K562 (cell line): ENCODE measurements around the gene NDUFV3. TPM values are rescaled to one million over a fixed set of nuclear protein-coding genes. Genes with fewer than 3 reads are reported as not detected.
A peak's percentile ranks its signal among the peaks of the same experiment; 100 is the strongest.

Experiments
- ATF3 ChIP-seq, 2 experiments: fragments of 450-650 bp in 1 of 2; sonication (generic) in 1 of 2; formaldehyde crosslinking in 1 of 2; IDR thresholded peaks in 1 of 2; conservative IDR thresholded peaks in 1 of 2; 2 replicates each; pipeline versions ENCODE4 v1.6.1 to v1.8.1; 2016 to 2023; ENCODE audit warnings: mild to moderate bottlenecking in 2 of 2, moderate library complexity in 2 of 2, inconsistent platforms in 1 of 2, missing genetic modification reagents in 1 of 2
- ATF4 ChIP-seq: fragments of 450-650 bp; formaldehyde crosslinking; IDR thresholded peaks from 2 replicates; pipeline ENCODE4 v1.4.0; 2022; ENCODE audit warnings: mild to moderate bottlenecking, moderate library complexity
- DMBX1 ChIP-seq: fragments of 250-450 bp; sonication (Bioruptor Pico); IDR thresholded peaks from 2 replicates; pipeline ENCODE4 v1.8.0; 2022; ENCODE audit warnings: inconsistent platforms, mild to moderate bottlenecking, moderate library complexity, borderline replicate concordance
- ETV6 ChIP-seq, 3 experiments: fragments of 150-350 bp in 1 of 3; sonication (generic) in 1 of 3; formaldehyde crosslinking in 1 of 3; IDR thresholded peaks; 2 replicates each; pipeline versions ENCODE4 v1.6.1 to v1.8.0; 2014 to 2022; ENCODE audit warnings: borderline replicate concordance in 2 of 3, low read depth in 2 of 3, antibody characterized with exemption in 1 of 3, low read length in 1 of 3, mild to moderate bottlenecking in 1 of 3, missing genetic modification reagents in 1 of 3
- FOXJ2 ChIP-seq: fragments of 200-800 bp; sonication (Bioruptor generic); IDR thresholded peaks from 2 replicates; pipeline ENCODE4 v1.6.1; 2016; ENCODE audit warnings: missing genetic modification characterization, missing compliant biosample characterization
- FOXP1 ChIP-seq: sonication (generic); formaldehyde crosslinking; IDR thresholded peaks from 2 replicates; pipeline ENCODE4 v1.8.0; 2022; ENCODE audit warnings: mild to moderate bottlenecking, missing genetic modification reagents
- HIVEP1 ChIP-seq: fragments of 250-450 bp; sonication (Bioruptor Pico); IDR thresholded peaks from 2 replicates; pipeline ENCODE4 v1.4.0; 2020; ENCODE audit warnings: mild to moderate bottlenecking
- ILK ChIP-seq: fragments of 450-650 bp; IDR thresholded peaks from 2 replicates; pipeline ENCODE4 v1.6.1; 2016; ENCODE audit warnings: missing genetic modification characterization, low read depth, mild to moderate bottlenecking, missing compliant biosample characterization, moderate library complexity, borderline replicate concordance
- MXD1 ChIP-seq: fragments of 250-450 bp; sonication (Bioruptor Pico); IDR thresholded peaks from 2 replicates; pipeline ENCODE4 v1.8.0; 2021; ENCODE audit warnings: borderline replicate concordance, mild to moderate bottlenecking, moderate library complexity; ENCODE audit not compliant: poor library complexity, severe bottlenecking
- NFE2L1 ChIP-seq: fragments of 450-650 bp; IDR thresholded peaks from 2 replicates; pipeline ENCODE4 v1.6.1; 2016; ENCODE audit warnings: missing genetic modification characterization, low read depth, mild to moderate bottlenecking, missing compliant biosample characterization, moderate library complexity, borderline replicate concordance
- NONO ChIP-seq, 2 experiments: fragments of 200-400 bp in 1 of 2; fragments of 450-650 bp in 1 of 2; formaldehyde crosslinking in 1 of 2; IDR thresholded peaks; 2 replicates each; pipeline ENCODE4 v1.6.1; 2017; ENCODE audit warnings: low read depth in 2 of 2, mild to moderate bottlenecking in 2 of 2, moderate library complexity in 2 of 2, low read length in 1 of 2
- NRF1 ChIP-seq, 2 experiments: fragments of 450-650 bp; IDR thresholded peaks in 1 of 2; conservative IDR thresholded peaks in 1 of 2; 2 replicates each; pipeline ENCODE4 v1.6.1; 2014; ENCODE audit warnings: mild to moderate bottlenecking in 2 of 2
- PHF8 ChIP-seq: fragments of 200-600 bp; sonication (generic); IDR thresholded peaks from 2 replicates; pipeline ENCODE4 v1.6.1; 2012; ENCODE audit warnings: mixed run types, mild to moderate bottlenecking, inconsistent platforms, low read length, moderate library complexity, borderline replicate concordance
- POLR2A ChIP-seq: fragments of 450-650 bp; conservative IDR thresholded peaks from 2 replicates; pipeline ENCODE4 v1.6.1; 2016
- PTBP1 ChIP-seq: fragments of 200-400 bp; formaldehyde crosslinking; IDR thresholded peaks from 2 replicates; pipeline ENCODE4 v1.6.1; 2017; ENCODE audit warnings: low read depth, low read length
- PTRF ChIP-seq: fragments of 450-650 bp; IDR thresholded peaks from 2 replicates; pipeline ENCODE4 v1.6.1; 2016; ENCODE audit warnings: mild to moderate bottlenecking, missing genetic modification characterization, missing compliant biosample characterization
- RB1 ChIP-seq: fragments of 450-650 bp; IDR thresholded peaks from 2 replicates; pipeline ENCODE4 v1.6.1; 2017; ENCODE audit warnings: low read depth, mild to moderate bottlenecking
- SETDB1 ChIP-seq: IDR thresholded peaks from one replicate; pipeline ENCODE4 v1.6.1; 2012; ENCODE audit warnings: low read length, control low read depth, inconsistent platforms
- STAT5B ChIP-seq: fragments of 250-450 bp; sonication (Bioruptor Pico); IDR thresholded peaks from 2 replicates; pipeline ENCODE4 v1.8.0; 2021; ENCODE audit warnings: mild to moderate bottlenecking, inconsistent platforms
- TEAD4 ChIP-seq, 2 experiments: sonication (generic) in 1 of 2; formaldehyde crosslinking in 1 of 2; IDR thresholded peaks; 2 replicates each; pipeline versions ENCODE4 v1.6.1 to v1.8.0; 2012 to 2022; ENCODE audit warnings: borderline replicate concordance in 1 of 2, inconsistent platforms in 1 of 2, low read length in 1 of 2, mild to moderate bottlenecking in 1 of 2, missing genetic modification reagents in 1 of 2
- TRIM28 ChIP-seq: fragments of 450-650 bp; IDR thresholded peaks from 2 replicates; pipeline ENCODE4 v1.6.1; 2017
- USF1 ChIP-seq: sonication (generic); formaldehyde crosslinking; IDR thresholded peaks from 2 replicates; pipeline ENCODE4 v1.9.0; 2022; ENCODE audit warnings: mild to moderate bottlenecking, missing genetic modification reagents
- ZFPM2 ChIP-seq: fragments of 250-450 bp; sonication (Bioruptor Pico); IDR thresholded peaks from 2 replicates; pipeline ENCODE4 v1.5.1; 2022; ENCODE audit warnings: mild to moderate bottlenecking
- ZFX ChIP-seq: sonication (generic); formaldehyde crosslinking; IDR thresholded peaks from 2 replicates; pipeline ENCODE4 v1.8.0; 2022; ENCODE audit warnings: mild to moderate bottlenecking, missing genetic modification reagents, moderate library complexity
- polyA plus RNA-seq, 8 experiments: library from polyadenylated mRNA; depleted of rRNA in 4 of 8; stranded (reverse) in 5 of 8; unstranded in 3 of 8; fragments of >200 nt; fragmentation: Nextera tagmentation in 2 of 8; fragmentation: Illumina TruSeq in 1 of 8; extraction: Ambion mirVana in 2 of 8; extraction: Trizol in 1 of 8; gene quantifications; 2 replicates each; pipeline versions ENCODE4 v1.2.1 to v1.2.3, GENCODE V29; 2011 to 2014; ENCODE audit warnings: inconsistent platforms in 1 of 8, missing spikeins in 1 of 8
- total RNA-seq, 7 experiments: library from RNA; depleted of rRNA in 6 of 7; stranded (reverse); fragments of >200 nt in 6 of 7; fragmentation: Illumina TruSeq in 2 of 7; extraction: Trizol in 2 of 7; gene quantifications; 2 replicates each; pipeline versions ENCODE4 v1.2.1 to v1.2.3, GENCODE V29; 2011 to 2021; ENCODE audit warnings: low replicate concordance in 1 of 7

Gene NDUFV3
- total and polyA plus RNA-seq, 9 of the 15 experiments (the other 6 are each of a cell fraction or from before 2014, with no cell fraction given): 19.1 to 87.8 (median 74.3) TPM

GRCh38 chr21:42892931-42893755 is at the start of gene NDUFV3 (continued):
- TF ChIP-seq ATF3 (IDR thresholded peaks at IDR 0.05): peak; percentile 48
- TF ChIP-seq ATF3 (CRISPR knock-in tag; conservative IDR thresholded peaks at IDR 0.05): no peak
- TF ChIP-seq MXD1 (CRISPR knock-in tag): peak; percentile 52
- peak; percentile 80 for TF ChIP-seq FOXP1 (CRISPR knock-in tag)
- no peak for TF ChIP-seq ILK (tag)
- no peak for TF ChIP-seq SETDB1
- TF ChIP-seq HIVEP1: 0 out of 2 replicates have a peak, but pooled peaks have one; percentile 40
- no peak for TF ChIP-seq ETV6 (IDR thresholded peaks at IDR 0.05; ENCODE audit: borderline replicate concordance in 1 of 2, low read depth in 2 of 2, low read length in 1 of 2)
- TF ChIP-seq ETV6 (CRISPR knock-in tag; IDR thresholded peaks at IDR 0.05; ENCODE audit: borderline replicate concordance): peak; percentile 84; the same call in 1 of the 2 replicates
- no peak for TF ChIP-seq PTRF
- TF ChIP-seq NONO (IDR thresholded peaks at IDR 0.05; ENCODE audit: low read depth in 2 of 2, low read length in 1 of 2): peak; percentile 85 to 89; a peak in 3 of 4 replicates
- TF ChIP-seq ZFPM2 (CRISPR knock-in tag): peak; percentile 82; the same call in 1 of the 2 replicates
- peak; percentile 19; the same call in 1 of the 2 replicates for TF ChIP-seq TRIM28
- peak; percentile 99 for TF ChIP-seq POLR2A
- TF ChIP-seq STAT5B: no peak
- TF ChIP-seq DMBX1 (CRISPR knock-in tag): no peak
- peak; percentile 1; the same call in 1 of the 2 replicates for TF ChIP-seq ATF4 (CRISPR knock-in tag)
- TF ChIP-seq PHF8: peak; percentile 98
- peak; percentile 88 for TF ChIP-seq RB1
- no peak for TF ChIP-seq TEAD4 (IDR thresholded peaks at IDR 0.05; ENCODE audit: low read length)
- TF ChIP-seq TEAD4 (CRISPR knock-in tag; IDR thresholded peaks at IDR 0.05; ENCODE audit: borderline replicate concordance): peak; percentile 81; the same call in 1 of the 2 replicates
- 0 out of 2 replicates have a peak, but pooled peaks have one; percentile 5 for TF ChIP-seq PTBP1
- TF ChIP-seq ZFX (CRISPR knock-in tag): peak; percentile 99
- no peak for TF ChIP-seq FOXJ2 (tag)
- TF ChIP-seq USF1 (CRISPR knock-in tag): peak; percentile 61
- TF ChIP-seq NFE2L1 (tag): no peak
- TF ChIP-seq NRF1 (conservative IDR thresholded peaks at IDR 0.05 in 1 of 2, IDR thresholded peaks at IDR 0.05 in 1 of 2): peak; percentile 98
